SK-N-SH (cell line): ENCODE data around the gene GYPA.

Source experiments
- CTCF ChIP-seq: fragments of 200-600 bp; sonication (generic); IDR thresholded peaks from 2 replicates; pipeline ENCODE4 v1.6.1; 2017; ENCODE audit warnings: antibody characterized with exemption, mild to moderate bottlenecking, moderate library complexity
- EP300 ChIP-seq, 2 experiments: IDR thresholded peaks; 2 replicates each; pipeline versions ENCODE4 v1.4.0 to v1.6.1; 2012; ENCODE audit warnings: borderline replicate concordance in 1 of 2, low read depth in 1 of 2, low read length in 1 of 2
- EZH2phosphoT487 ChIP-seq: fragments of 200-600 bp; sonication (generic); IDR thresholded peaks from 2 replicates; pipeline ENCODE4 v1.6.1; 2017; ENCODE audit warnings: low read depth, mixed run types, mild to moderate bottlenecking, antibody characterized with exemption, moderate library complexity, borderline replicate concordance
- FOXM1 ChIP-seq: IDR thresholded peaks from 2 replicates; pipeline ENCODE4 v1.4.0; 2012; ENCODE audit warnings: low read depth, mild to moderate bottlenecking
- MXI1 ChIP-seq: IDR thresholded peaks from 2 replicates; pipeline ENCODE4 v1.6.1; 2012; ENCODE audit warnings: mild to moderate bottlenecking, low read depth, low read length, improper control_type of control experiment
- RAD21 ChIP-seq: IDR thresholded peaks from 2 replicates; pipeline ENCODE4 v1.6.1; 2012; ENCODE audit warnings: mild to moderate bottlenecking, low read length
- RFX5 ChIP-seq: IDR thresholded peaks from 2 replicates; pipeline ENCODE4 v1.6.1; 2012; ENCODE audit warnings: mild to moderate bottlenecking, improper control_type of control experiment, low read length
- SMC3 ChIP-seq: IDR thresholded peaks from 2 replicates; pipeline ENCODE4 v1.6.1; 2012; ENCODE audit warnings: low read depth, low read length, improper control_type of control experiment
- USF2 ChIP-seq: fragments of 150-350 bp; IDR thresholded peaks from 2 replicates; pipeline ENCODE4 v1.6.1; 2017; ENCODE audit warnings: antibody characterized with exemption, low read length, low read depth, borderline replicate concordance
- YY1 ChIP-seq: IDR thresholded peaks from 2 replicates; pipeline ENCODE4 v1.4.0; 2012; ENCODE audit warnings: low read depth, mild to moderate bottlenecking

GRCh38 chr4:144183165-144183564, 42.6 kb upstream of the GYPA start:
- TF ChIP-seq EZH2phosphoT487 (no peak), USF2 (no peak), CTCF (no peak), RAD21 (no peak), FOXM1 (no peak), EP300 (IDR thresholded peaks at IDR 0.05; ENCODE audit: borderline replicate concordance in 1 of 2, low read depth in 1 of 2, low read length in 1 of 2) (no peak), MXI1 (no peak), YY1 (no peak), SMC3 (no peak), RFX5 (no peak)
